Adrenal gland (tissue), 12 donors: ENCODE data around the gene GCNT2. TPM values are rescaled to one million over a fixed set of nuclear protein-coding genes. Genes with fewer than 3 reads are reported as not detected.

Experiments
- DNase-seq, 7 donors: peaks; one replicate each; pipeline ENCODE4 v3.0.0-alpha.2; 2019 to 2020
- H3K27ac ChIP-seq, 5 donors: fragments of 200-600 bp; sonication (generic) in 4 of 5; 1 replicate in 3 of 5; 2 replicates in 2 of 5; pipeline versions ENCODE4 v1.5.1 to v1.8.0; 2016 to 2020; ENCODE audit warnings: mild to moderate bottlenecking in 1 of 5
- H3K27me3 ChIP-seq: fragments of 200-600 bp; 2 replicates; pipeline ENCODE4 v1.8.0; 2021
- H3K36me3 ChIP-seq, 2 donors: fragments of 200-600 bp; replicated peaks in 1 of 2; 1 replicate in 1 of 2; 2 replicates in 1 of 2; pipeline versions ENCODE4 v1.5.1 to v1.8.0; 2018 to 2022
- H3K4me1 ChIP-seq, 2 donors: fragments of 200-600 bp; replicated peaks in 1 of 2; 1 replicate in 1 of 2; 2 replicates in 1 of 2; pipeline versions ENCODE4 v1.5.1 to v1.8.0; 2018 to 2021
- H3K4me3 ChIP-seq, 4 donors: fragments of 200-600 bp; sonication (generic) in 3 of 4; one replicate each; pipeline ENCODE4 v1.5.1; 2016 to 2018
- H3K9me3 ChIP-seq, 3 donors: fragments of 200-600 bp; sonication (generic) in 1 of 3; replicated peaks in 1 of 3; 1 replicate in 2 of 3; 2 replicates in 1 of 3; pipeline versions ENCODE4 v1.5.1 to v1.8.0; 2016 to 2021
- POLR2A ChIP-seq, 2 donors: fragments of 450-650 bp; IDR thresholded peaks; one replicate each; pipeline ENCODE4 v1.6.1; 2017; ENCODE audit warnings: antibody characterized with exemption in 2 of 2, mild to moderate bottlenecking in 2 of 2, moderate library complexity in 1 of 2
- WGBS, 4 donors: extraction: QIAGEN DNeasy Blood & Tissue Kit in 2 of 4; methylation state at CpG; one replicate each; pipeline versions ENCODE4 v1.1.5 to v1.1.7; 2013 to 2017; 5-methylcytosine and 5-hydroxymethylcytosine counted together
- intact Hi-C, 2 donors: fragments of 100-400 bp; cut with DNase I; formaldehyde crosslinking; loops; one replicate each; pipeline versions ENCODE4 v1.14.1 to v1.15.0; 2022 to 2023
- polyA plus RNA-seq, 3 donors: library from polyadenylated mRNA; stranded (reverse); fragments of 200-250 nt in 2 of 3; fragments of 350-450 nt in 1 of 3; fragmentation: Illumina TruSeq in 1 of 3; extraction: RNeasy Lipid Tissue Mini Kit (QIAGEN cat#74804) in 1 of 3; gene quantifications; one replicate each; pipeline ENCODE4 v1.2.3, GENCODE V29; 2013 to 2014
- total RNA-seq, 9 donors: library from RNA; depleted of rRNA in 4 of 9; stranded (reverse); fragments of >200 nt in 4 of 9; fragments of 120-200 nt in 1 of 9; fragmentation: NEBNext Ultra II Directional in 1 of 9; extraction: Animal tissue kit (Norgen Biotek cat#: 25700) in 1 of 9; gene quantifications; one replicate each; pipeline versions ENCODE4 v1.1.0 to v1.2.4, GENCODE V29; 2013 to 2023
- TF ChIP-seq, protein P1 (sequence below), 6 experiments: fragments of 450-650 bp in 4 of 6; fragments of 200-600 bp in 2 of 6; sonication (generic) in 1 of 6; IDR thresholded peaks; 1 replicate in 5 of 6; 2 replicates in 1 of 6; pipeline versions ENCODE4 v1.5.1 to v1.8.0; 2016 to 2021; ENCODE audit warnings: antibody characterized with exemption in 6 of 6, mild to moderate bottlenecking in 2 of 6, moderate library complexity in 1 of 6
- donor health status: healthy with polysubstance abuse.
- donor health status: Bipolar disorder and iron deficiency.
- donor health status: DM: yes; HTN: yes; CAD: no.
- donor health status: DM: no; HTN: no; CAD: no.
- donor health status: DM: no; HTN: no; CAD: no.
- donor health status: DM: yes; HTN: yes; CAD: no.

The GCNT2 gene
- total and polyA plus RNA-seq, 12 donors: 0.27 to 4.0 (median 1.7) TPM

DNA sequence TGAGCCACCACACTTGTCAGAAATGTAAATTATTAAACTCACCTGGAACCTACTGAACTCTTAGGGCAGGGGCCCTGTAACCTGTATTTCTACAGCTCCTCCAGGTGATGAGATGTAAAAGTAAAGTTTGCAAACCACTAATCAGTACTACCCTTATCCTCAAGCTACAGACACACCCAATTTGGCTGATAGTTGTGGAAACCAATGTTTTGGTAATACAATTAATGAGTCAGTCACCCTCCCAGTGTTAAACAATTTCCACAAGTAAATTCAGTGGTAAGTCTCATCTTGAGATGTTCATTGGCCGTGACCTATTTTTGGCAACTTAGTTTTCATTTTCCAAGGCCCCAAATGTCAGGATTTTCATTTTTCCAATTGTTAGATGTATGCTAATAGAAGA lies 29.6 kb downstream of the GCNT2 start:
- no peak overlapping the region for H3K27ac ChIP-seq
- intact Hi-C loops: no loop called here
- H3K36me3 ChIP-seq: no peaks in the 10 kb centered on the region
- no peaks in the 10 kb centered on the region for H3K9me3 ChIP-seq
- H3K27me3 ChIP-seq: no peaks in the 10 kb centered on the region
- H3K4me3 ChIP-seq: no peak overlapping the region
- 83 to 95% (median 92%) methylated on average over 1 of the region's 1 CpG for WGBS, 4 donors
- DNase-seq: no peak
- no peaks in the 10 kb centered on the region for H3K4me1 ChIP-seq
- TF ChIP-seq, protein P1, sequence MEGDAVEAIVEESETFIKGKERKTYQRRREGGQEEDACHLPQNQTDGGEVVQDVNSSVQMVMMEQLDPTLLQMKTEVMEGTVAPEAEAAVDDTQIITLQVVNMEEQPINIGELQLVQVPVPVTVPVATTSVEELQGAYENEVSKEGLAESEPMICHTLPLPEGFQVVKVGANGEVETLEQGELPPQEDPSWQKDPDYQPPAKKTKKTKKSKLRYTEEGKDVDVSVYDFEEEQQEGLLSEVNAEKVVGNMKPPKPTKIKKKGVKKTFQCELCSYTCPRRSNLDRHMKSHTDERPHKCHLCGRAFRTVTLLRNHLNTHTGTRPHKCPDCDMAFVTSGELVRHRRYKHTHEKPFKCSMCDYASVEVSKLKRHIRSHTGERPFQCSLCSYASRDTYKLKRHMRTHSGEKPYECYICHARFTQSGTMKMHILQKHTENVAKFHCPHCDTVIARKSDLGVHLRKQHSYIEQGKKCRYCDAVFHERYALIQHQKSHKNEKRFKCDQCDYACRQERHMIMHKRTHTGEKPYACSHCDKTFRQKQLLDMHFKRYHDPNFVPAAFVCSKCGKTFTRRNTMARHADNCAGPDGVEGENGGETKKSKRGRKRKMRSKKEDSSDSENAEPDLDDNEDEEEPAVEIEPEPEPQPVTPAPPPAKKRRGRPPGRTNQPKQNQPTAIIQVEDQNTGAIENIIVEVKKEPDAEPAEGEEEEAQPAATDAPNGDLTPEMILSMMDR (IDR thresholded peaks at IDR 0.05): no peak
- TF ChIP-seq POLR2A (IDR thresholded peaks at IDR 0.05): no peak

DNA sequence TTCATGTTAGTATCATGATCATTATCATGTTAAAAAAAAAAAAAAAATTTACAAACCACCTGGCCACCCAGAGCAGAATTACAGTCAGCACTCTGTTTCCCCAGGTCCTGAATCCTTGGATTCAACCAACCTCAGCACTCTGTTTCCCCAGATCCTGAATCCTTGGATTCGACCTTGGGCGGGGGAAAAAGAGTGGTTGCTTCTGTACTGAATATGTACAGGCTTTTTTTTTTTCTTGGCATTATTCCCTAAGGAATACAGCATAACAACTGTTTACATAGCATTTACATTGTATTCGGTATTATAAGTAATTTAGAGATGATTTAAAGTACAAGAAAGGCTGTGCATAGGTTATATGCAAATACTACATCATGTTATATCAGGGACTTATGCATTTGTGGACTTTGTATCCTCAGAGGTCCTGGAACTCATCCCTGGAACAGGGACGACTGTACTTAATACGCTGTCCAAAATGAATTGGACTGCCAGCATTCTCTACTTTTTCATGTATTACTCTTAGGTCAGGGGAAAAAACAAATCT lies 31.2 kb downstream of the GCNT2 start:
- intact Hi-C loops: no loop called here
- DNase-seq: no peak
- Histone ChIP-seq H3K4me3 (no peak overlapping the region), H3K27me3 (no peaks in the 10 kb centered on the region), H3K9me3 (no peaks in the 10 kb centered on the region), H3K4me1 (no peaks in the 10 kb centered on the region), H3K27ac (no peak overlapping the region), H3K36me3 (no peaks in the 10 kb centered on the region)
- 55 to 64% (median 61%) methylated on average over 5 of the region's 5 CpGs for WGBS, 4 donors
- TF ChIP-seq POLR2A (IDR thresholded peaks at IDR 0.05): no peak
- TF ChIP-seq, protein P1 (IDR thresholded peaks at IDR 0.05): no peak

DNA sequence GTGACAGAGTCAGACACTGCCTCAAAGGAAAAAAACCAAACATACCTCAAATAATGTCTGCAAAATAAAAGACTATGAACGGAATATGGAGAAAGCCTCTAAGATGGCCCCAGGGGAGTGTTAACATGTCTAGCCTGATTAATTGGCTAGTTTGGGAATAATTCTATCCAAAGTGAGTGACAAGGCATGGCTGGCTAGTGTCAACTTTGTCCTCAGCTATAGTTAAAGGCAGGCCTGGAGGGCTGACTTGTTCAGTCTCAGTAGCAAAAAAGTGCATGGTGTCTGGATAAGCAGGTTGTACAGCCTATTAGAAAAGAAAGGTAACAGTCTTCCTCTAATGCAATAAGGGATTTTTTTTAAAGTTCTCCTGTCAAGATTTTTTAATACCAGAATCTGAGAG lies 32.7 kb downstream of the GCNT2 start:
- Histone ChIP-seq H3K4me1 (no peaks in the 10 kb centered on the region), H3K36me3 (no peaks in the 10 kb centered on the region), H3K27me3 (no peaks in the 10 kb centered on the region), H3K9me3 (no peaks in the 10 kb centered on the region), H3K27ac (no peak overlapping the region), H3K4me3 (no peak overlapping the region)
- no peak for DNase-seq
- TF ChIP-seq, protein P1 (IDR thresholded peaks at IDR 0.05): no peak
- no peak for TF ChIP-seq POLR2A (IDR thresholded peaks at IDR 0.05)
- 82 to 93% (median 89%) methylated on average over 1 of the region's 1 CpG for WGBS, 4 donors
- intact Hi-C loops: no loop called here

GRCh38 chr6:10554826-10555225 lies 33.7 kb downstream of the GCNT2 start:
- intact Hi-C loops: no loop called here
- Histone ChIP-seq H3K27me3 (no peaks in the 10 kb centered on the region), H3K9me3 (no peaks in the 10 kb centered on the region), H3K4me3 (no peak overlapping the region), H3K4me1 (no peaks in the 10 kb centered on the region), H3K27ac (no peak overlapping the region), H3K36me3 (no peaks in the 10 kb centered on the region)
- 52 to 68% (median 60%) methylated on average over 7 of the region's 7 CpGs for WGBS, 4 donors
- DNase-seq: no peak
- TF ChIP-seq, protein P1 (IDR thresholded peaks at IDR 0.05): no peak
- TF ChIP-seq POLR2A (IDR thresholded peaks at IDR 0.05): no peak
